ENCODE data around the gene ST7. TPM values are rescaled to one million over a fixed set of nuclear protein-coding genes. Genes with fewer than 3 reads are reported as not detected.

Gene ST7
- total RNA-seq, 1 donor from 2014 or later: 12.9 TPM

DNA sequence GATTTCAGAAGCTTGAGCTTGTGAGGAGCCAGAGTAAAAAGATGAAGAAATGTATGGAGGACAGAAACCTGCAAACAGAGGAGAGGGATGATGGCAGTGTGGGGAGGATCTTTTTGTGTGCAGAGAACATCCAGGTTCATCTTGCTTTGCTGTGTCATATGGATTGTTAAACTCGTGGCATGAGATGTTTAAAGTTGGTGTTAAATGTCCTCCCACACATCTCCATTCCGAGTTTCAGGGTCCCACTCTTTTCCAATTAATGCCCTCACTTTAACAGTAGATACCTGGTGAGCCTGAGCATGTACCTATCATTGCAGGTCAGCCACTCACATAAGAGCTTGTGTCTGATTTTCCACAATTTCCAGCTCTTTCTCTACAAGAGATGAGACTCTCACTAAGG is 147.7 kb downstream of the ST7 start:
- no peak for DNase-seq (ENCODE audit: low read depth)
- TF ChIP-seq, protein P1, sequence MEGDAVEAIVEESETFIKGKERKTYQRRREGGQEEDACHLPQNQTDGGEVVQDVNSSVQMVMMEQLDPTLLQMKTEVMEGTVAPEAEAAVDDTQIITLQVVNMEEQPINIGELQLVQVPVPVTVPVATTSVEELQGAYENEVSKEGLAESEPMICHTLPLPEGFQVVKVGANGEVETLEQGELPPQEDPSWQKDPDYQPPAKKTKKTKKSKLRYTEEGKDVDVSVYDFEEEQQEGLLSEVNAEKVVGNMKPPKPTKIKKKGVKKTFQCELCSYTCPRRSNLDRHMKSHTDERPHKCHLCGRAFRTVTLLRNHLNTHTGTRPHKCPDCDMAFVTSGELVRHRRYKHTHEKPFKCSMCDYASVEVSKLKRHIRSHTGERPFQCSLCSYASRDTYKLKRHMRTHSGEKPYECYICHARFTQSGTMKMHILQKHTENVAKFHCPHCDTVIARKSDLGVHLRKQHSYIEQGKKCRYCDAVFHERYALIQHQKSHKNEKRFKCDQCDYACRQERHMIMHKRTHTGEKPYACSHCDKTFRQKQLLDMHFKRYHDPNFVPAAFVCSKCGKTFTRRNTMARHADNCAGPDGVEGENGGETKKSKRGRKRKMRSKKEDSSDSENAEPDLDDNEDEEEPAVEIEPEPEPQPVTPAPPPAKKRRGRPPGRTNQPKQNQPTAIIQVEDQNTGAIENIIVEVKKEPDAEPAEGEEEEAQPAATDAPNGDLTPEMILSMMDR (IDR thresholded peaks at IDR 0.05; ENCODE audit: insufficient read depth, low read length, severe bottlenecking): no peak
- Histone ChIP-seq H3K27me3 (ENCODE audit: control insufficient read depth, insufficient read depth, low read length) (no peaks in the 10 kb centered on the region), H3K4me3 (ENCODE audit: low read depth, low read length) (no peak overlapping the region), H3K36me3 (ENCODE audit: control insufficient read depth, insufficient read depth, low read length) (no peaks in the 10 kb centered on the region)
- no peak for FAIRE-seq

DNA sequence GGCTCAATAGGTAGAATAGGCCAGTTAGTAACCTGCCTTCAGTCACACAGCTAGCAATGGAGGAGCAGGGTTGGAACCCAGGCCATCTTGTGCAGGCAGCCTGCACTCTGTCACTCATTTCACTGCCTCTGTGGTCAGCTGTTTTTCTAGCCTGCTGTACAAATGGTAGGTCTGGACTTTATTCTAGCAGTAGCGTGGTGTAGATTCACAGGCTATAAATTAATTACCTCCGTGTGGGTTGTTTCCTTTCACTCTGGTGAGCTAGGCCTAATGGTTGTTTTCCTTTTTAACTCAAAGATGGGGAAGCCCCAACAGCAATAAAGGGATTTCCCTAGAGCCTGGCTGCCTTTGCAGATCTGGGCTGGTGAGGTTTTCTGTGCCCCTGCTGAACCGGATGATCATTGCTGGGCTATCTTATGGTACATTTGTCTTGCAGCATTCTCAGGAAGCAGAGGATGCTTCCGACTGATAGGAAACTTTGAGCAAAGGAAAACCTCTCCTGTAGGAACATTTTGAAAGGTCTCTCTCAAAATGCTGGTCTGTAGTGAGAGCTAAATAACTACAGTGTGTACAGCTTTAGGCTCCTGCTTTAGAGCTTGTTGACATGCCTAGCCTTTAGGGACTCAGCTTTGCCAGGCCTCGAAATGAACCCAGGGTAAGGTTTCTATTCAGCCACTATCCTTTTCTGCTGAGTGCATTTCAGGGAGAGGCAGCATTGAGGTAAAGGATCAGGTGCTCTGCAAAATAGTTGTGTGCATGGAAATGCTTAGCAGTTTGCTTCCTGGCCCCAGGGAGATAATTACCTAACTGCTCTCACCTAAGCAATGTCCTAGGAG is 157.4 kb downstream of the ST7 start:
- TF ChIP-seq, protein P1 (IDR thresholded peaks at IDR 0.05; ENCODE audit: insufficient read depth, low read length, severe bottlenecking): no peak
- DNase-seq (ENCODE audit: low read depth) (no peak), FAIRE-seq (no peak)
- Histone ChIP-seq H3K4me3 (ENCODE audit: low read depth, low read length) (no peak overlapping the region), H3K36me3 (ENCODE audit: control insufficient read depth, insufficient read depth, low read length) (no peaks in the 10 kb centered on the region), H3K27me3 (ENCODE audit: control insufficient read depth, insufficient read depth, low read length) (no peaks in the 10 kb centered on the region)

DNA sequence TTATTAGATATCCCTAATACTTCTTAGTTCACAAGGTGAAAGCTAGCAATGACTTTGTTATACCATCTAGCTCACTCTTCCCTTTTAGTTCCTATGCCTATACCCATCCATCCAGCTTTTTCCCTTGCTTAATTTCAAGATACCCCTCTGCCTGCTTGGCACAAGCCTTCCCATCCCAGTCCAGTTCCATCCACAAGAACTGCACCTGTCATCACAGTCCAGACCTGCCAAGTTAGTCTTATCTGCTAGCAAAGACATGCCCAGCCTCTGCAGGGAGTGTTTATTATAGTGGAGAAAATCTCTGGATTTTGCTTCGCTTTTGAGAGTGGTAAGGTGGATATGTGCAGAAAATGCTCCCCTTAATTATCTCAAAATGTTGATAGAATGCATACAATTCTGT is 158.2 kb downstream of the ST7 start:
- TF ChIP-seq, protein P1 (IDR thresholded peaks at IDR 0.05; ENCODE audit: insufficient read depth, low read length, severe bottlenecking): no peak
- no peak for DNase-seq (ENCODE audit: low read depth)

DNA sequence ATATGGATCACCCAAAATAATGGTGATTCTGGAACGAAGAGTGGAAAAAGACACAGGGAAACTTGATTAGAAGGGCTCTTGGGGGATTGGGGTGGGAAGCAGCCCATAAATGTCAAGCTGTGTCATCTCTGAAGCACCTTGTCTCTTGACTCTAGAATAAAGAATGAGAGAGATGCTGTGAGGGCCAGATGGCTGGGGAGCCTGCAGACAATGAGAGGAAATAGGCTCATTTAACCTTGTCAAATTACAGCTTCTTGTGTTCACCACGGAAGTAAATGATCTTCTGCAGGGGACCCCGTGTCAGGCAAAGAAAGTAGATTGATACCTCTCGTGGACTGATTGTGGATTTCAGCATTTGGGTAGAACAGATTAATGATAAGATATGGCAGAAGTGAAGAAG is 159.3 kb downstream of the ST7 start:
- no peak for DNase-seq (ENCODE audit: low read depth)
- TF ChIP-seq, protein P1 (IDR thresholded peaks at IDR 0.05; ENCODE audit: insufficient read depth, low read length, severe bottlenecking): no peak
- H3K27me3 ChIP-seq (ENCODE audit: control insufficient read depth, insufficient read depth, low read length): no peaks in the 10 kb centered on the region
- H3K4me3 ChIP-seq (ENCODE audit: low read depth, low read length): no peak overlapping the region
- H3K36me3 ChIP-seq (ENCODE audit: control insufficient read depth, insufficient read depth, low read length): no peaks in the 10 kb centered on the region
- FAIRE-seq: no peak

More for the DNA sequence above, 158.2 kb downstream of the ST7 start:
- no peak for FAIRE-seq
- no peak overlapping the region for H3K4me3 ChIP-seq (ENCODE audit: low read depth, low read length)
- H3K36me3 ChIP-seq (ENCODE audit: control insufficient read depth, insufficient read depth, low read length): no peaks in the 10 kb centered on the region
- H3K27me3 ChIP-seq (ENCODE audit: control insufficient read depth, insufficient read depth, low read length): no peaks in the 10 kb centered on the region

DNA sequence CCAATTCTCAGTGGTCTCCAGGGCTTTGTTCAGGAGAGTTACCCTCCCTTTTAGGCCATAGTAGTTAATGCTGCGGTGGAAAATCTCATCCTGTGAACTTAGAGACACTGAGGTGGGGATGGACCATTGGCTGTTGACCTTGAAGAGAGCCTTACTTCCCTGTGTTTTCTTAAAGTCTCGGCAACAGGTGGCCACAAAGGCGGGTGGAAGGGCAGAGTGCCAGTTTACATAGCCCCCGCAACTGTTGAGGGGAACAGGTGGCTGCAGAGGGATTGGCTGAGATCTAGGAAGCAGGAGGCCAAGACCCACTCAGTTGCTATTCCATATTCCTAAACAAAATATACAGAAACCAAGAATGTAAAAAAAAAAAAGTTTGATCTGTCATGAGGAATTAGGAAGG is 160.6 kb downstream of the ST7 start:
- Histone ChIP-seq H3K27me3 (ENCODE audit: control insufficient read depth, insufficient read depth, low read length) (no peaks in the 10 kb centered on the region), H3K36me3 (ENCODE audit: control insufficient read depth, insufficient read depth, low read length) (no peaks in the 10 kb centered on the region), H3K4me3 (ENCODE audit: low read depth, low read length) (no peak overlapping the region)
- DNase-seq (ENCODE audit: low read depth) (no peak), FAIRE-seq (no peak)
- TF ChIP-seq, protein P1 (IDR thresholded peaks at IDR 0.05; ENCODE audit: insufficient read depth, low read length, severe bottlenecking): no peak

DNA sequence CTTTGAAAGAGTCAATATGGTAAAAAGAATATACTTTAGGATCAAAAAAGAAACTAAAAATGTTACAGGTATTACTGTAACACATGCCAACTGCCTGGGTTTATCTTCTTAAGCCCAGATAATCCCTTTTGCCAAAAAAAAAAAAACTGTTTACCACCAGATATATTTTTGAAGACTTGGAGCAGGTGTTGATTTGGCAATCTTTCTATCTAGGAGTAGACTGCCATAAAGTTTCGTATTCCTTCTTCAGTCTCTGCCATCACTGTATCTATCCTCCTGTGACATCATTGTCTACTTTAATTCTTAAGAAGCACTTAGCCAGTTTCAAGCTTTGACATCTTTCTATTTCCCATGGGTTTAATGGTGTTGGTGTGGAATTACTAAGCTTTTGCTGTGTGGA is 161.0 kb downstream of the ST7 start:
- no peak for FAIRE-seq
- Histone ChIP-seq H3K27me3 (ENCODE audit: control insufficient read depth, insufficient read depth, low read length) (no peaks in the 10 kb centered on the region), H3K4me3 (ENCODE audit: low read depth, low read length) (no peak overlapping the region), H3K36me3 (ENCODE audit: control insufficient read depth, insufficient read depth, low read length) (no peaks in the 10 kb centered on the region)
- no peak for DNase-seq (ENCODE audit: low read depth)
- TF ChIP-seq, protein P1 (IDR thresholded peaks at IDR 0.05; ENCODE audit: insufficient read depth, low read length, severe bottlenecking): no peak

All from bronchial epithelial cell (primary cell).